GM19463 (cell line): ENCODE results near the gene MAD1L1.
"Not testable (repeated sequence)": the region's sequence is repeated elsewhere in the genome, so short reads cannot be mapped to it uniquely, and the experiment has no call there.

ENCODE experiments used
- ATAC-seq: cut with Tn5 transposase; IDR thresholded peaks from one replicate; pipeline ENCODE4 v1.9.1; 2021; ENCODE audit warnings: mild to moderate bottlenecking, moderate library complexity; ENCODE audit not compliant: unreplicated experiment

Gene MAD1L1

GRCh38 chr7:1850111-1850975 is 382.4 kb downstream of the MAD1L1 start:
- no peak for ATAC-seq

GRCh38 chr7:1849351-1850041 is 383.2 kb downstream of the MAD1L1 start:
- ATAC-seq, result no peak

GRCh38 chr7:1848911-1849311 is 383.8 kb downstream of the MAD1L1 start:
- ATAC-seq, result no peak

GRCh38 chr7:1848013-1848640 is 384.6 kb downstream of the MAD1L1 start:
- ATAC-seq, result no peak

GRCh38 chr7:1847260-1848001 is 385.3 kb downstream of the MAD1L1 start:
- no peak for ATAC-seq

- no peak for ATAC-seq
Measured at GRCh38 chr7:1846331-1847065, 386.2 kb downstream of the MAD1L1 start.

- no peak for ATAC-seq
Measured at GRCh38 chr7:1845536-1846311, 387.0 kb downstream of the MAD1L1 start.

GRCh38 chr7:1844951-1845390 is 387.8 kb downstream of the MAD1L1 start:
- ATAC-seq, result no peak

- no peak for ATAC-seq
Measured at GRCh38 chr7:1844336-1844950, 388.3 kb downstream of the MAD1L1 start.

- no peak for ATAC-seq
Measured at GRCh38 chr7:1843921-1844335, 388.8 kb downstream of the MAD1L1 start.

- ATAC-seq, result no peak
Measured at GRCh38 chr7:1843271-1843861, 389.4 kb downstream of the MAD1L1 start.

- no peak for ATAC-seq
Measured at GRCh38 chr7:1842321-1843221, 390.2 kb downstream of the MAD1L1 start.

- not testable (repeated sequence) for ATAC-seq
Measured at GRCh38 chr7:1841286-1842021, 391.3 kb downstream of the MAD1L1 start.

- ATAC-seq, result not testable (repeated sequence)
Measured at GRCh38 chr7:1840744-1841143, 392.0 kb downstream of the MAD1L1 start.

- ATAC-seq, result no peak
Measured at GRCh38 chr7:1839701-1840100, 393.0 kb downstream of the MAD1L1 start.

- not testable (repeated sequence) for ATAC-seq
Measured at GRCh38 chr7:1838911-1839531, 393.7 kb downstream of the MAD1L1 start.

- ATAC-seq, result not testable (repeated sequence)
Measured at GRCh38 chr7:1838544-1838872, 394.2 kb downstream of the MAD1L1 start.
